NCI-H2081 (cell line): ENCODE measurements around the gene TEDC2.

Experiments
- DNase-seq, 2 experiments: peaks; one replicate each; lab custom pipeline; 2025; lab: John Stamatoyannopoulos, UW

The TEDC2 gene

DNA sequence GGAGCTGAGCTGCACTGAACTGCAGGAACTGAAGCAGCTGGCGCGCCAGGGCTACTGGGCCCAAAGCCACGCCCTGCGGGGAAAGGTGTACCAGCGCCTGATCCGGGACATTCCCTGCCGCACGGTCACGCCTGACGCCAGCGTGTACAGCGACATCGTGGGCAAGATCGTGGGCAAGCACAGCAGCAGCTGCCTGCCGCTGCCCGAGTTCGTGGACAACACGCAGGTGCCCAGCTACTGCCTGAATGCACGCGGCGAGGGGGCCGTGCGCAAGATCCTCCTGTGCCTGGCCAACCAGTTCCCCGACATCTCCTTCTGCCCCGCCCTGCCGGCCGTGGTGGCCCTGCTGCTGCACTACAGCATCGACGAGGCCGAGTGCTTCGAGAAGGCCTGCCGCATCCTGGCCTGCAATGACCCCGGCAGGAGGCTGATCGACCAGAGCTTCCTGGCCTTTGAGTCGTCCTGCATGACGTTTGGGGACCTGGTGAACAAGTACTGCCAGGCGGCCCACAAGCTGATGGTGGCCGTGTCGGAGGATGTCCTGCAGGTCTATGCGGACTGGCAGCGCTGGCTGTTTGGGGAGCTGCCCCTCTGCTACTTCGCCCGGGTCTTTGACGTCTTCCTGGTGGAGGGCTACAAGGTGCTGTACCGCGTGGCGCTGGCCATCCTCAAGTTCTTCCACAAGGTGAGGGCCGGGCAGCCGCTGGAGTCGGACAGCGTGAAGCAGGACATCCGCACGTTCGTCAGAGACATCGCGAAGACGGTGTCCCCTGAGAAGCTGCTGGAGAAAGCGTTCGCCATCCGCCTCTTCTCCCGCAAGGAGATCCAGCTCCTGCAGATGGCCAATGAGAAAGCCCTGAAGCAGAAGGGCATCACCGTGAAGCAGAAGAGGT, 36.6 kb downstream of the TEDC2 start:
- DNase-seq: no peak

DNA sequence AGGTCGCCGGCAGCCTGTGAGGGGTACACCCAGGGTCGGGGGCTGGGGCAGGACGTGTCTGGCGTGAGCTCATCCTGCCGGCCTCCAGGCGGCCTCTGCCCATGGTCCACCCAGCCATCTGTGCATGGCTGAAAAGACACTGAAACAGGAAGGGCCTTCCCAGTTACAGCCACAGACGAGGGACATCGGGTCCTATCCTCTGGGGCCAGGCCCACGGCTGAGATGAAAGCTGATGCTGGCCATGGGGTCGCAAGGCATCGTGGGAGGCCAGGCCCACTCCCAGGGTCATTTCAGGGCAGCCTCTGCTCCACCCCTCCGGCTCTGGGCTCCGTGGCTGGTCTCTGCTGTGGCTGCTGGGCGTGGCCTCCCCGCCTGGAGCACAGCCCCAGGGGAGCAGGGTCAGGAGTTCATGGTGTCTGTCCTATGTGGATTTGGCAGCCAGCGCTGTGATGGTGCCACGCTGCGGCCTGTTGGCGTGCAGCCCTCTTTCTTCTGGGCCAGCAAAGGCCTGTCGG, 37.3 kb downstream of the TEDC2 start:
- DNase-seq: no peak

DNA sequence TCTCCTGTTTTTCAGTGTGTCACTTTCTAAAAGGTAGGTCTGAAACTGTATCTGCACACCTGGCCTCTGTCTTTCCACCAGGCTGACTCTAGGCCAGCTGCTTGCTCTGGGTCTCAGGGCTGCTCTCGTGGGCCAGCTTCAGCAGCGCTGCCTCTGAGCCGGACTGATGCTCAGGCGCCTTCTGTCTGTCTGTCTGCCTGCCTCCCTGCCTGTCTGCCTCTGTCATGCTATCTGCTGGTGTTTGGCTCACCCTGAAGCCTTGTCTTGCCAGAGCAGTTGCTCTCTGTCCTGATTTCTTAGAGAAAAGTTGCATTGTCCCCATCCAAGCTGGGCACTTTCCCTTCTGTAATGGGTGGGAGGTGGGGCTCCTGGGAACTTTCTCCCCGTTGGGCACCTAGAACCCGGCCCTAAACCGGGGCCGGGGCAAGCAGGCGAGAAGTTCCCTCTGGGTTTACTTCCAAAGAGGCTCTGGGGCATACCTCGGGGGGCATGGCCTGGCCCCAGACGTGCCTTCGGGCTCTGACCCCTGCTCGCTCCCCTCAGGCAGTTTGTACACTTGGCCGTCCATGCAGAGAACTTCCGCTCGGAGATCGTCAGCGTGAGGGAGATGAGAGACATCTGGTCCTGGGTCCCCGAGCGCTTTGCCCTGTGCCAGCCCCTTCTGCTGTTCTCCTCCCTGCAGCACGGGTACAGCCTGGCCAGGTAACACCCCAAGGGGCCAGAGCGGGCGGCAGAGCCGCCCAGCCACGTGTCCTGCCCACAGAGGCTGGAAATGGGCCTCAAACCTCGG, 38.0 kb downstream of the TEDC2 start:
- DNase-seq: no peak

DNA sequence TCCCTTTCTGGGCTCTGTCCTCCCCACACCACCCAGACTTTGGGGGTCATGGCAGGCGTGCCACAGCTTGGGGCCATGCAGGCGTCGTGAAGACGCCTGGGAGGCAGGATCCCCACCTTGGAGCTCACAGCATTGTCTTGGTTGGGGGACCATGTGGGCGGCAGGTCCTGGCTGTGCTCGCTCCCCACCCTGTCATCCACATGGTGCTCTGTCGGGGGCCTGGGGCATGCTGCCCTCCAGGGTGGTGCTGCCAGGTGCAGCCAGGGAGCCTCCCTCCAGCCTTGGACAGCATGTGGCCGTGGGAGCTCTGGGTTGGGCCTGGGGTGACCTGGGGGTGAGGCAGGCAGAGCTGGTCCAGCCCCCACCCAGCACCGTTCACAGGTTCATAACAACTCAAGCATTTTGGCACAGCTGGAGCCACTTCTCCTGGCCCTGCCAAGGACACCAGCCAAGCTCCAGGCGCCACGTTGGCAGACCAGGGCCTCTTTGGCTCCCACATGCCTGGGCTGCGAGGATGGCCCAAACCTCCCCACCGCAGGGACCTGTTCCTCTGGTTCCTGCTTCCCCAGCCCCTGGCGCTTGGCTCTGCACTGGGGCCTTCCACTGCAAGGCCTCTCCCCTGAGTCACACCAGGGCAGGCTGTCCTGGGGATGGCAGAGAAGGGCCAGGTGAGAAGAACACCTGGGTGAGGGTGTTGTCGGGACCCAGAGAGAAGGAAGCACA, 38.8 kb downstream of the TEDC2 start:
- no peak for DNase-seq

DNA sequence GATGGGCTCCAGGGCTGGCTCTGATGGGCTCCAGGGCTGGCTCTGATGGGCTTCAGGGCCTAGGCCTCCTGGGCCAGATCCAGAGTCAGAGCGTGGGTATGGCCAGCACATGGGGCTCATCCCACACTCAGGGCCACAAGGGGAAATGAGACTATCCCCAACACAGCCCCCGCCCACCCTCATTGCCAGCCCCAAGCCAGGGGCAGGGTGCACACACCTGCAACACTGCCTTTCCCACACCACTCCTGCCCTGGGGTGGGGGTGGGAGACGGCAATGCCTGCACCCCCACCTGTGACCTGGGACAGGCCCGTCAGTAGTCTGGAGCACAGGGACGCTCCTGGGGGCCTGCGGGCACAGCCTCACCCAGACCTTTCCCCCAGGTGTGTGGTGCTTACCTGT, 39.5 kb downstream of the TEDC2 start:
- DNase-seq: no peak

DNA sequence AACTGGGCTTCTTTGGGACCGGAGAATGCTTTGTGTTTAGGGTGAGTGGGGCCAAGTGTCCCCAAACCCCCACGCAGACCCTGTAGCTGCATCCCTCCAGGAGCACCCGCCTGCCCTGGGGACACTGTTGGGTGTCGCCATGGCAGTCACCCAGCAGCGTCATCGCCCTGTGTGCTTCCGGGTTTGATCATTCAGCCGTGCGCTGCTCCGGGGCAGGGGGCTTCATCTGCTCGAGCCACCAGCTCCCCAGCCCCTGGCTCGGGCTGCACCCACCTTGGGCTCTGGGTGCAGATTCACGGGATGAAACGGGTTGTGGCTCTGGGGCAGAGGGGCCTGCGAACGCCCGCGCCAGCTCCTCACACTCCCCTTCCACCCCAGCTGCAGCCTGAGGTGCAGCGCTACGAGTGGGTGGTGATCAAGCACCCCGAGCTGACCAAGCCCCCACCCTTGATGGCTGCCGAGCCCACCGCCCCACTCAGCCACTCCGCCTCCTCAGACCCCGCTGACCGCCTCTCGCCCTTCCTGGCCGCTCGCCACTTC, 40.1 kb downstream of the TEDC2 start:
- DNase-seq: no peak

DNA sequence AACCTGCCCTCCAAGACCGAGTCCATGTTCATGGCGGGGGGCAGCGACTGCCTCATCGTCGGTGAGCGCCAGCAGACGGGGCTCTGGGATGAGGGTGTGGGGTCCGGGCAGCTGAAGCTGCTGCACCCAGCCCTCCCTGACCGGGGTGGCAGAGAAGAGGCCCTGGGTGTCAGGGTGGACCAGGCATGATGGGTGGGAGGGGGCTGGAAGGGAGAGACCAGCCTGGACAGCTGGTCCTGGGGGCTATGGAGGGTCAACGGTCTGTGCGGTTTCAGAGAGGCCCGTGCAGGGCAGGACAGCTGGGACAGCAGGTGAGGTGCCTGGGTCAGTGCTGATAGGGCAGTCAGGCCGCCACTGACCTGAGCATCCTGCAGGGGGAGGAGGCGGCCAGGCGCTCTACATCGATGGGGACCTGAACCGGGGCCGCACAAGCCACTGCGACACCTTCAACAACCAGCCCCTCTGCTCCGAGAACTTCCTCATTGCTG, 40.6 kb downstream of the TEDC2 start:
- DNase-seq: no peak

DNA sequence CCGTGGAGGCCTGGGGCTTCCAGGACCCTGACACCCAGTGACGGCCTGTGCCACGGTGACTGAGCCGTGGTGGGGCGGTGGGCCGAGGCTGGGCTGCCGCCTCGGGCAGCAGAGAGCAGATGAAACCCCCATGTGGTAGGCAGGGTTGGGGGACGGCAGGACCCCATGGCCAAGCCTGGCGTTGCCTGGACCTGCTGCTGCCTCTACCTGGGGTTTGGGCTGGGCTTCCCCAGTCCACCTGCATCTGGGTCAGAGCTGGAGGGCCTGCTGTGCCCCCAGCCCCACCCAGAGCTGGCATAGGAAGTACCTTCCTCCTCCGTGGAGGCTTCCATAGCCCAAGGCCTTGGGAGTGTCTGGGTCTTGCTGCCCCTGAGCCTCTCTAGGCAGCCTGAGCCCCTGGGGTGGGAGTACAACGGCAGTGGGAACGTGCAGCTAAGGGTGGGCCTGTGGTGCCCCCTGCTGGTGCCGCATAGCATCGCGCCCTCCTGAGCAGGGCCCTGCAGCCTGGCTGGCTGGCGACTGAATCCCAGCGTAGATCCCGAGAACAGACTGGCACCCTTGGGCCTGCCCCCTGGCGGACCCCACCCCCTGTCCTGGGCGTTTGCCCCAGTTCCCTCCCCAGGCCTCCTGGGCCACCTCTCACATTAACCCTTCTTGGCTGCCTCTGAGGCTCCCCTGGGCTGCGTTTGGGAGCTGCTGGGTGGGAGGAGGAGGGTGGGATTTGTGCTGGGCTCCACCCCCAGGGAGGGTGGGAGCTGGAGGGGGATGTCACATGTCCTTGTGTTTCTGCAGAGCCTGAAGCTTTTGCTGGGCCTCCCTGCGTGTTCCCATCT, 41.2 kb downstream of the TEDC2 start:
- peak; percentile 73 to 76 for DNase-seq

DNA sequence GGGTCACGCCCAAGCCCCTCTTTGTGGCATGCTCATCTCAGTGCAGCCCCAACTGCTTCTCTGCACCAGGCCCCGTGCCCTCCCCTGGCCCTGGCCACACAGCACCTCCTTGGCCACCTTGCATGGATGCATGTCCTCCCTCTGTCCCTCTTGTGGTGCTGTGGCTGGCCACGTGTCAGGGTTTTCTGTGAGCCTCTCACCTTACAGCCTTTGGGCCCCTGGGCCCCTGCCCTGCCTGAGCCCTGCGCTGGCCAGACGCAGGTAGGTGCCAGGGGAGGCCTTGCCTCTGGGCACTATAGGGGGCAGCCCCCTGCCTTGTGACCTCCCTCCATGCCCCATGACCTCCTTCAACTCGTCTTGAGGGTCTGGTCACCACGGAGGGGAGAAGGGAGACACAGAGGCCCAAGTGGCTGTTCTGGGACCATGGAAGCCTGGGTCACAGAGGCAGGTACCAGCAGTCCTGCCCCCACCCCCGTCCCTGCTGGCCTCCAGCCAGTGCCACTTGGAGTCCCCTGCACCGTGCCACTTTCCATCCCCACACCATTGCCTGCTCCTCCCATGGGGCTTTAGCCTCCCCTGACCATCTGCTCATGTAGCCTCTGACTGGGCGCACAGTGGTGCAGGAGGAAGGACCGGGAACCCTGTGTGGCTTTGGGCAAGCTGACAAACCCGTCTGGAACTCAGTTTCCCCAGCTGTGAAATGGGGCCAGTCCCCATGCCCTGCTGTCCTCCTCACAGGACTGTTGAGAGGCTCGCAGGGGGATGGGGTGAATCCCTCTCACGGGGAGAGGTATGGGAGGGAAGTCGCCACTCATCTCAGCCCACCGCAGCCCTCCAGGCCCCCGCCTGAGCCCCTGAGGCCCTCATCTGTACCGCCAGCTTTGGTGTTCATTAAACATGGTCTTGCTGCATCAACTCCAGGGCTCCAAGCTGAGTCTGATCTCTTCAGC, 42.3 kb downstream of the TEDC2 start:
- DNase-seq: no peak

DNA sequence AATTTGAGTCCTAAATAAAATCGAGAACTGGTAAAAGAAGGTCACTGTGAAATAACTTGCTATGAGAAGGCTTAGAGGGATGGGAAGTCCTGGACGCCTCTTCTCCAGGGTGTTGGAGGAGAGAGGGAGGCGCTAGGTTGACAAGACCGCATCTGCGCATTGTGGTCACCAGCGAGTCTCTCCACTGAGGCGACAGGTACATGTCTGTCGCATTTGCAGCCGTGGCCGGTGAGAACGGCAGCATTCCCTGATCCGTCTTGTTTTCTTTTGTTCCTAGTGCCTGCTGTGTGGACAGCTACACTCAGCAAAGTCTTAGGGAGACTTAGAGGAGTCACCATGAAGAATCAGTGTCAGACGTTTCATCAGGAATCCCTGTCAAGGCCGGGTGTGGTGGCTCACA, 45.8 kb downstream of the TEDC2 start:
- no peak for DNase-seq

DNA sequence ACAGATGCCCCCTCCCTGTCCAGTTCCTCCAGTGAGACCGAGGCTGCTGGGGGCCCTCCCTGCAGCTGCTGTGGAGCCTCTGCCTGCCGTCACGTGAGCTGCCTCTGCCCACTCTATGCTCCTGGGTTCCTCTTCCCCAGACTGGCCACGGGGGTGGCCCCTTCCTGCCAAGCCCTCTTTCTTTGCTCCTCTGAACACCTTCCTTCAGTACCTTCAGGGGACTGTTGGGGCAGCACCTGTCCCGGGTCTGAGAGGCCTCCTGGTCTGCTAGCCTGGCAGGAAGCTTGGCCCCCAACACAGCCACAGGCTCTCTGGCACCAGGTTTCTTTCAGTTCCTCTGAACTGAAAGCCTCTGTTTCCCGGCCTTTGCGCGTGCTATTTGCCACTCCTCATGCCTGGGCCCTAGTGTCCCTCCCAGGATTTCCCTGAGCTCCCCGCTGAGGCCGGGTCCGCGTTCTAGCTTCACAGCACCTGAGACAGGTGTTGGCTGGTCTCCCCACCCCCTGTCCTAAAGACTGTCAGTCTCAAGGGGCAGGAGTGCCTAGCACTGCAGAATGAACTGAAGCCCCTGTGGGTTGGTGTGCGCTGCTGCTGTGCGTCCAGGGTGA, 47.2 kb downstream of the TEDC2 start:
- no peak for DNase-seq

DNA sequence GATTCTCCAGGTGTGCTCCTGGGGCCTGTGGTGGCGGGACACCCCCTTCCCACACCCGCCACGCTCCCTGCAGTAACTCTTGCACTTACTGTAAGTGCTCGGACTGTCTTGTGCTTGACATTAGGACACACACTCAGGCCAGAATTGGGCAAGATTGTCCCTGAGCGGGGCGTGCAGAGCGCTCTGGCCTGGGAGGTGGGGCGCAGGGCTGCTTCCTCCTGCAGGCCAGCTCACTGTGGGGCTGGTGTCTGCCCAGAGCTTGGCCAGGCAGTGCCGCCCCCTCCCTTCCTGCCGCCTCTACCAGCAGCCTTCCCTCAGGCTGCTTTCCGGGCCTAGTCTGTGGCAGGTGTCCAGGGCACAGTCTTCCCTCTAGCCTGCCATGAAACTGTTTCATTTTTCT, 47.8 kb downstream of the TEDC2 start:
- no peak for DNase-seq

DNA sequence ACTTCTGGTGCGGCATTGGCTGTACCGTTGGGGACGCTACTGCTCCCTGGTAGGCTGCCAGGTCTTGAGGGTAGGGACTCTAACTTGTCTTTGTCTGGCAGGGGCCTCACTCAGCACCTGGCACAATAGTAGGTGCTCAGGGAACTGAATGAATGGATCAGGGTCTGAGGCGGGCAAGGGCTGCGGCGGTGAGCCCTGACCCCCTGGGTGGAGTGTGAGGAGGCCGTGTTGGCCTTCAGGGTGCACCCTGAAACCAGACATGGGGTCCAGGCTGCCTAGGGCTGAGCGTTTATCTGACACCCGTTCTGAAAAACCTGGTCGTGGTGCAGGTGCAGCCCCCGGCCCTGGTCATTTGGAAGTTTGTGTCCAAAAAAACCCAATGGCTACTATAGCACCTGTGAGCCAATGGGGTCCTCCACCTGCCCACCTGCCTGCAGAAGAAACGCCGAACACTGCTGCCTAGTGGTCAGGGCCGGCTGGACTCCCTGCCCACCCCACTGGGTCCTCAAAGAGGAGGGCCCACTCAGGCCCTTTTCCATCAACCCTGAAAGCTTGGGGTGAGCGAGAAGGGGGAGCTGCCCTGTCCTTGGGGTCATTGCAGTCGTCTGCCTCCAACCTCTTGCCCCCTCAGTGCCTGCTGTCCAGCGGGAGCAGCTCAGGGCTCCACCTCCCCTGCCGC, 49.0 kb downstream of the TEDC2 start:
- DNase-seq: no peak

DNA sequence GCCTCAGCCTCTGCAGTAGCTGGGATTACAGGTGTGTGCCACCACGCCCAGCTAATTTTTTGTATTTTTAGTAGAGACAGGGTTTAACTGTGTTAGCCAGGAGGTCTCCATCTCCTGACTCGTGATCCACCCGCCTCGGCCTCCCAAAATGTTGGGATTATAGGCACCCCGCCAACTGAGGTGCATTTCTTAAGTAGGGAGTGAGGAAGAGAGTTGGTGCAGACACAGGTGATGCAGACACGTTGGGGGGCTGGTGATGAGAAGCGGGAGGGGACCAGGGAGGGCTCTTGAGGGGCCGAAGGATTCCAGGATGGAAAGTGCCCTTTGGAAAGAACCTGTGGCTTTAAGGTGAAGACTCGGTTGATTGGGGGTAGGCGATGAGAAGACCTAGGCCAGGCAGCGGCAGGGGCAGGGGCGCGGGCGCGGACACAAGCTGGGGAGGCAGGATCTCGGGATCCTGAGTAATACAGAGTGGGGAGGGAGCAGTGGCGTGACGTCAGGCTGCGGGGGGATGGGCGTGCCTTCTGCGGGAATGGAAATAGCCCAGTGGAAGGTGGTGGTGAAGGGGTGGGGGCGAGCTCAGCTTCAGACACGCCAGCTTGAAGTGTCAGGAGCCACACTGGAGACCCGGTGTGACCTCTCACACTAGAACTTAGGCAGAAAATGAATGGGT, 51.4 kb downstream of the TEDC2 start:
- DNase-seq: no peak

DNA sequence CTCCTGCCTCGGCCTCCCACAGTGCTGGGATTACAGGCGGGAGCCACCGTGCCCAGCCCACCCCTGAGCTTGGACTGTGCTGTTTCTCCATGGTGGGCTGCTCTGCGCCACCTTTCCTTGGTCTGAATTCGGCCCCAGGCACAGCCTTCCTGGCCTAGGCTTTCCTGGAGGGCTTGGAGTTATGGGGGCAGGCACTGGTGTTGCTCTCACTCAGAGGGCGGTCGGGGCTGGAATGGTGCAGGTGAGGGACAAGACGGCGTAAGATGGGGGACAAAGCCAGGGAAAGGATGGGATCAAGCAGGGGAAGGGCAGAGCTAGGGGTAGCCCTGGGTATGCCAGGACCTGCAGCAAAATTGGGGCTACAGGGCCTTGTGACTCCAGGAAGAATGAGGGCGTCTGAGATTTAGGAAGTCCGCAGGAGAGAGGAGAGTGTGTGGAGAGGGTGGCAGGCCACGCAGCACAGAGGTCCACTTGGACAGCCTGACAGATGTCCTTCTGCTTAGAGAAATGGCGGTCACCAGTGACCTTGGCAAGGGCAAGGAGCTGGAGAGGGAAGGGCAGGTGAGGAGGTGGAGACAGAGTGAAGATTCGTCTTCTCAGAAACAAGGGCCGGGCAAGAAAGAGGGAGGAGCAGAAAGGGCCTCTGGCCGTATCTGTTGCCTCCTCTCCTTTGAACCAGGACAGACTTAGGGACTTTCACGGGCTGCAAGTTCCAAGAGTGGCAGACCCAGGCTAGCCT, 52.3 kb downstream of the TEDC2 start:
- DNase-seq: no peak

DNA sequence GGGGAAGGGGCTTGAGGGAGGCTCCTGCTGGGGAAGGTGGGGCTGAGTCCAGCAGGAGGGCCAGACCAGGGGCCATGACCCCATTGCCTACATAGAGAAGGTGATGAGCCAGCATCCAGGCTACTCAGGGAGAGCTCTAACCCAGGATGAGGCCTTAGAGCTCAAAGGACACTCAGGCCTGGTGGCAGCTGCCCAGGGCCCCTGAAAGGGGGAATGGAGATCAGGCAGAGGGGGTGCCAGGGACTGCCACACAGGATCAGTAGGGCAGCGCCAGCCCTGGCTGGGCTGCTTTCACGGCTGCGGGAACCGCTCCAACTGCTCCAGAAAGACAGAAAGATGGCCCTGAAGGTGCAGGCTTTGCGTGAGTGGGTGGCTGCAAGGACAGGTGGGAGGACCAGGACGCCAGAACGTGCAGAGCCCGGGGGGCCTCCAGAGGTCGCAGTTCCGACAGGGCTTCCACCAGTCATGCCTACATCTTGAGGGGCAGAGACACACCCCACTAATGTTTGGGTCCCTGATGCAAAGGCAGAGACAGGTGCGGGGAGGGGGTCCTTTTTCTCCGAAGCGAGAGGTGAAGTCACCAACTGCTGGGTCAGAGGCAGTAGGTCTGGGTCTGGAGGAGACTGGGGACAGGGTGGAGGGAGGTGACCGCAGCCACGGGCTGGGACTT, 53.0 kb downstream of the TEDC2 start:
- DNase-seq: no peak
